ENCODE measurements around the gene BDNF. TPM values are rescaled to one million over a fixed set of nuclear protein-coding genes. Genes with fewer than 3 reads are reported as not detected.
A peak's percentile ranks its signal among the peaks of the same experiment; 100 is the strongest.

Gene BDNF
- total RNA-seq, 2 donors from 2014 or later = not detected

- no peak overlapping the region for H3K27ac Mint-ChIP-seq
- DNase-seq (ENCODE audit: low spot score in 2 of 2) = no peak
- H3K9me3 Mint-ChIP-seq = peaks cover 0 to 5% of the 10 kb centered on the region in 2 donors
- H3K36me3 Mint-ChIP-seq = no peaks in the 10 kb centered on the region
- ATAC-seq = no peak
Observed at GRCh38 chr11:27622541-27623300, 77.5 kb downstream of the BDNF start.

- ATAC-seq (no peak), DNase-seq (ENCODE audit: low spot score in 2 of 2) (no peak)
- H3K36me3 Mint-ChIP-seq = no peaks in the 10 kb centered on the region
- H3K27ac Mint-ChIP-seq = no peak overlapping the region
- H3K9me3 Mint-ChIP-seq = peaks cover 0 to 5% of the 10 kb centered on the region in 2 donors
Observed at GRCh38 chr11:27621405-27622161, 78.7 kb downstream of the BDNF start.

- Mint-ChIP-seq H3K27ac (no peak overlapping the region), H3K36me3 (no peaks in the 10 kb centered on the region), H3K9me3 (peaks cover 0 to 9% of the 10 kb centered on the region in 2 donors)
- ATAC-seq (no peak), DNase-seq (ENCODE audit: low spot score in 2 of 2) (no peak)
Observed at GRCh38 chr11:27619763-27620335, 80.4 kb downstream of the BDNF start.

- no peaks in the 10 kb centered on the region for H3K36me3 Mint-ChIP-seq
- DNase-seq (ENCODE audit: low spot score in 2 of 2) (no peak), ATAC-seq (no peak)
- H3K9me3 Mint-ChIP-seq = peaks cover 0 to 8% of the 10 kb centered on the region in 2 donors
- no peak overlapping the region for H3K27ac Mint-ChIP-seq
Observed at GRCh38 chr11:27619039-27619574, 81.1 kb downstream of the BDNF start.

GRCh38 chr11:27618281-27618915, 81.9 kb downstream of the BDNF start:
- Mint-ChIP-seq H3K27ac (no peak overlapping the region), H3K36me3 (no peaks in the 10 kb centered on the region)

GRCh38 chr11:27616711-27617110, 83.5 kb downstream of the BDNF start:
- H3K36me3 Mint-ChIP-seq = no peaks in the 10 kb centered on the region
- H3K9me3 Mint-ChIP-seq = peaks cover 0 to 4% of the 10 kb centered on the region in 2 donors
- DNase-seq (ENCODE audit: low spot score in 2 of 2) (no peak), ATAC-seq (no peak)
- H3K27ac Mint-ChIP-seq = peak overlapping the region in 1 of 2 donors; percentile 62

More at GRCh38 chr11:27618281-27618915, 81.9 kb downstream of the BDNF start:
- DNase-seq (ENCODE audit: low spot score in 2 of 2) (no peak), ATAC-seq (no peak)
- peaks cover 0 to 4% of the 10 kb centered on the region in 2 donors for H3K9me3 Mint-ChIP-seq

GRCh38 chr11:27615833-27616232, 84.4 kb downstream of the BDNF start:
- H3K27ac Mint-ChIP-seq = no peak overlapping the region

GRCh38 chr11:27614092-27614491, 86.2 kb downstream of the BDNF start:
- DNase-seq (ENCODE audit: low spot score in 2 of 2) = no peak
- no peak overlapping the region for H3K27ac Mint-ChIP-seq
- no peaks in the 10 kb centered on the region for H3K36me3 Mint-ChIP-seq
- peaks cover 0 to 4% of the 10 kb centered on the region in 2 donors for H3K9me3 Mint-ChIP-seq
- ATAC-seq = no peak

More at GRCh38 chr11:27615833-27616232, 84.4 kb downstream of the BDNF start:
- ATAC-seq (no peak), DNase-seq (ENCODE audit: low spot score in 2 of 2) (no peak)
- H3K36me3 Mint-ChIP-seq = no peaks in the 10 kb centered on the region
- peaks cover 0 to 4% of the 10 kb centered on the region in 2 donors for H3K9me3 Mint-ChIP-seq

- no peak for DNase-seq (ENCODE audit: low spot score in 2 of 2)
- Mint-ChIP-seq H3K27ac (no peak overlapping the region), H3K36me3 (no peaks in the 10 kb centered on the region), H3K9me3 (peaks cover 0 to 4% of the 10 kb centered on the region in 2 donors)
- no peak for ATAC-seq
Observed at GRCh38 chr11:27612932-27613880, 87.0 kb downstream of the BDNF start.

GRCh38 chr11:27611947-27612455, 88.3 kb downstream of the BDNF start:
- peaks cover 0 to 4% of the 10 kb centered on the region in 2 donors for H3K9me3 Mint-ChIP-seq
- H3K36me3 Mint-ChIP-seq = no peaks in the 10 kb centered on the region
- no peak for DNase-seq (ENCODE audit: low spot score in 2 of 2)
- H3K27ac Mint-ChIP-seq = no peak overlapping the region
- no peak for ATAC-seq

GRCh38 chr11:27611390-27611789, 88.9 kb downstream of the BDNF start:
- Mint-ChIP-seq H3K9me3 (peaks cover 0 to 2% of the 10 kb centered on the region in 2 donors), H3K27ac (no peak overlapping the region), H3K36me3 (no peaks in the 10 kb centered on the region)
- DNase-seq (ENCODE audit: low spot score in 2 of 2) (no peak), ATAC-seq (no peak)

GRCh38 chr11:27610946-27611345, 89.3 kb downstream of the BDNF start:
- Mint-ChIP-seq H3K36me3 (no peaks in the 10 kb centered on the region), H3K9me3 (no peaks in the 10 kb centered on the region), H3K27ac (no peak overlapping the region)
- DNase-seq (ENCODE audit: low spot score in 2 of 2) (no peak), ATAC-seq (no peak)

- Mint-ChIP-seq H3K27ac (no peak overlapping the region), H3K36me3 (no peaks in the 10 kb centered on the region), H3K9me3 (no peaks in the 10 kb centered on the region)
- ATAC-seq = no peak
- no peak for DNase-seq (ENCODE audit: low spot score in 2 of 2)
Observed at GRCh38 chr11:27610280-27610679, 90.0 kb downstream of the BDNF start.

- ATAC-seq (no peak), DNase-seq (ENCODE audit: low spot score in 2 of 2) (no peak)
- H3K27ac Mint-ChIP-seq = no peak overlapping the region
- no peaks in the 10 kb centered on the region for H3K9me3 Mint-ChIP-seq
- no peaks in the 10 kb centered on the region for H3K36me3 Mint-ChIP-seq
Observed at GRCh38 chr11:27608951-27609350, 91.3 kb downstream of the BDNF start.

GRCh38 chr11:27605422-27605821, 94.8 kb downstream of the BDNF start:
- no peak for DNase-seq (ENCODE audit: low spot score in 2 of 2)

More at GRCh38 chr11:27605422-27605821, 94.8 kb downstream of the BDNF start:
- ATAC-seq = no peak
- Mint-ChIP-seq H3K27ac (no peak overlapping the region), H3K36me3 (no peaks in the 10 kb centered on the region), H3K9me3 (no peaks in the 10 kb centered on the region)

Measured in activated naive CD4-positive, alpha-beta T cell treated with anti-CD3 and anti-CD28 coated beads, Interleukin-2, amount 50 U/mL, for 72 hours (primary cell).